HG03565 (cell line): ENCODE measurements around the gene HORMAD2.

Experiments
- ATAC-seq: cut with Tn5 transposase; IDR thresholded peaks from one replicate; pipeline ENCODE4 v1.9.1; 2021; ENCODE audit warnings: mild to moderate bottlenecking, moderate library complexity; ENCODE audit not compliant: unreplicated experiment

The HORMAD2 gene

GRCh38 chr22:30104501-30105156 lies 24.4 kb downstream of the HORMAD2 start:
- ATAC-seq = no peak

DNA sequence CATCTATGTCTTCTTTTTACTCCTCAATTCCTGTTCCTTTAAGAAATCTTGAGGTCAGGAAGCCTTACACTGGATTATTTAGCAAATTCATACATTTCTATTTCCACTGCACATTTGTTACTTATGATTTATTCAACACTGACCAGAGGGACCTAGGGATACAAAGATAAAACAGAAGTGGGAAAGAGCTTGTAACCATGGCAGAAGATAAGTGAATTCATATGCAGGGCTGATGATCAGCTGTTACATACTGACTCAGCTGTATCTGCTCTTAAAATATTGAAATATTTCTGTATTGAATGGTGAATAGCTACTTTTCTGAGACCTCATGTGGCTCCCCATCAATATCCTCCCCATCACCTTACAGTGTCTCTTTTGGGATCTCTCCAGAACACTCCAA lies 25.2 kb downstream of the HORMAD2 start:
- no peak for ATAC-seq

DNA sequence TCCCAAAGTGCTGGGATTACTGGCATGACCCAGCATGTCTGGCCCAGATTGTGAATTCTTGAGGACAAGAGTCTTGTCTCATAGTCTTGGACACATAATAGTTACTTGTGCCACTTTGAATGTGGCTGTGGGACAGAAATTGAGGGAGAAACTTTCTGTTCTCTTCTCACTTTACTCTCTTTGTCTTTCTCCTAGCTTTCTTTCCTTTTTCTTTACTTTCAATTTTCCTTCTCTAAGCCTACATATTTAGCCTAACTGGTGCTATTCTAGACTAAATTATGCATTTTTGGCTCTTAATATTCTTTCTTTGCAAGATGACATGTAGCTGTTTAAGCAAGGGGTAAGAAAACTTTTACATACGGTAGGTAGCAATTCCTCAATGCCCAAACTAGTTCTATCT lies 33.2 kb downstream of the HORMAD2 start:
- no peak for ATAC-seq

DNA sequence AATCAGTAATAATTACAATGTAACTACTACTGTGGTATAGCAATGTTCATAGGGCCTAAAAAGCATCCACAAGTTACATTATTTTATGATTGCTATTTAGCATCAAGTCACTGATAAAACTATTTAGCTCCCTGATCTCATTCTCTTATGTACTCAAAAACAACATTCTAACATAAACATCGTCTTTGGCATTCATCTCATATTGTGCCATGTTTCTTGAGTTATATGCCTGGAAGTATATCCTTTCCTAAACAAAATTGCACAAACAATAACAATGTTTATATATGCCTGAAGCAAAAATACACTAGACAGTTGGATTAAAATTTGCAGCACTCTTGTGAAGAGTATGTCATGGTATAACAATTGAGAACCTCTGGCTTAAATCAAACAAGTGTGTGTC lies 34.1 kb downstream of the HORMAD2 start:
- no peak for ATAC-seq

- ATAC-seq = no peak
Observed at GRCh38 chr22:30115705-30116104, 35.4 kb downstream of the HORMAD2 start.

- no peak for ATAC-seq
Observed at GRCh38 chr22:30116362-30117117, 36.3 kb downstream of the HORMAD2 start.

- ATAC-seq = no peak
Observed at GRCh38 chr22:30117256-30117655, 37.0 kb downstream of the HORMAD2 start.

GRCh38 chr22:30118291-30118690 lies 38.0 kb downstream of the HORMAD2 start:
- no peak for ATAC-seq

DNA sequence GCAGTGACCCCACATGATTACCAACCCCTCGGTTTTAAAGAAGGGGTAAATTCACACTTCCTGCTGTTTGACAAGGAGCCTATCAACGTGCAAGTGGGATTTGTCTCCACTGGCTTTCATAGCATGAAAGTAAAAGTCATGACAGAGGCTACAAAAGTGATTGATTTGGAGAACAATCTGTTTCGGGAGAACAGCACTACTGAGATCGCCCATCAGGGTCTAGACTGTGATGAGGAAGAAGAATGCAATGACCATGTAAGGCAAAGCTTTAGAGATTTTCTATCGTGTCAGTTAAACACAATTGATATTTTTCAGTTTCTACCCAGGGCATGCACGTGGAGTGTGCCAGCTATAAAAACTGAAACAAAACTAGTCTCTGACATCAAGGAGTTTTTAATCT lies 41.7 kb downstream of the HORMAD2 start:
- ATAC-seq = no peak

DNA sequence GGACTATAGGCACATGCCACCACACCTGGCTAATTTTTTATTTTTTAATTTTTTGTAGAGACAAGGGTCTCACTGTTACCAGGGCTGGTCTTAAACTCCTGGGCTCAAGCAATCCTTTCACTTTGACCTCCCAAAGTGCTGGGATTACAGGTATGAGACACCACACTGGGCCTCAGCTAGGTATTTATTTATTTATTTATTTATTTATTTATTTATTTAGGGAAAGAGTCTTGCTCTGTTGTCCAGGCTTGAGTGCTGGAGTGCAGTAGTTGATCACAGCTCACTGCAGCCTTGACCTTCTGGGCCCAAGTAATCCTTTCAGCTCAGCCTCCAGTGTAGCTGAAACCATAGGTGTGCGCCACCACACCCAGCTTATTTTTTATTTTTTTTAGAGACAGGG lies 43.2 kb downstream of the HORMAD2 start:
- no peak for ATAC-seq

DNA sequence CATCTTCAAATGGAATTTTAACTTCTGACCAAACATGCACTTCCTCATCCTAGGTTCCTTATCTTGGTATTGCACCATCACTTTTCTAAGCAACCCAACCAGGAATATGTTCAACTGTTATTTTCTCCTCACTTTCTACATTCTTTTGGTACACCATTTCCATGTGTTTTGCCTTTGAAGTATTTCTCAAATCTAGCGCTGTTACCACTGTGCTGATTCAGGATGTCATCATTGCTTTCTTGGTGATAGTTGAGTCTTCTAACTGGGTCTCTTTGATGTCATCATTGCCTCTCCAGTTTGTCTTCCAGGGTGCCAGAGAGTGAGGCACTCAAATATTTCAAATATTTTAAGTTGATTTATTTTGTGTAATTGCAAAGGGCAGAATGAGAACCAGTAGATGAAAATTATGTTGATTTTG lies 47.5 kb downstream of the HORMAD2 start:
- no peak for ATAC-seq

- no peak for ATAC-seq
Observed at GRCh38 chr22:30128511-30128910, 48.2 kb downstream of the HORMAD2 start.

- no peak for ATAC-seq
Observed at GRCh38 chr22:30129636-30130035, 49.4 kb downstream of the HORMAD2 start.

GRCh38 chr22:30132290-30132996 lies 52.2 kb downstream of the HORMAD2 start:
- no peak for ATAC-seq

- no peak for ATAC-seq
Observed at GRCh38 chr22:30140414-30140813, 60.1 kb downstream of the HORMAD2 start.

DNA sequence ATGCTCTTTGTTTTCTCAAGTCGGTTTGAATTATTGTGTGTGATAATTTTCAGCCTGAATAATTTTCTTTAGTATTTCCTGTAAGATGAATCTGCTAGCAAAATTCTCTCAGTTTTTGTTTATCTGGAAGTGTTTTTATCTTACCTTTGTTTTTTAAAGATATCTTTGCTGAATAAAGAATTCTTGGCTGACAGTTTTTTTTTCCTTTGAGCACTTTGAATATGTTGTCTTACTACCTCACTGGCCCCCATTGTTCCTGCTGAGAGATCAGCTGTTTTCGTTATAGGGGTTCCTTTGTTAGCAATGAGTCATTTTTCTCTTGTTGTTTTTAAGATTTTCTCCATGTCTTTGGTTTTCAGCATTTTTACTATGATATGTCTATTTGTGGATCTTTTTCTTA lies 63.0 kb downstream of the HORMAD2 start:
- ATAC-seq = no peak

DNA sequence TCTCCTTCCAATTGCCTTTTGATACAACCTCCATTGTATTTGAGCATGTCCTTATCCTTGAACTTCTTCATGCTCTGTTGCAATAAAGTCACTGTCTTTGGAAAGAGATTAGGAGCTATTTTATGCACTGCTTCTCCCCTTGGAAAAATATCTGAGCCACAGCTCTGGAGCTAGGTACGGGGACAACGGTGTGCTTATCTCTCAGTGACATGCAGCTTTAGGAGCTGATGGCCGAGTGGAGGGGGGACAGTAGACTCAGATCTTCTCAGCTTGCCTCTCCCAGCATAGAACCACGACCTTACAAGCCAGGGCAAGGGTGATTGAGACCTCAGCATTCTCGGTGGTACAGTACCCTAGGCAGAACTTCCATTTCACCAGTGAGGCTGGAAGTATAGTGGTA lies 64.1 kb downstream of the HORMAD2 start:
- no peak for ATAC-seq

DNA sequence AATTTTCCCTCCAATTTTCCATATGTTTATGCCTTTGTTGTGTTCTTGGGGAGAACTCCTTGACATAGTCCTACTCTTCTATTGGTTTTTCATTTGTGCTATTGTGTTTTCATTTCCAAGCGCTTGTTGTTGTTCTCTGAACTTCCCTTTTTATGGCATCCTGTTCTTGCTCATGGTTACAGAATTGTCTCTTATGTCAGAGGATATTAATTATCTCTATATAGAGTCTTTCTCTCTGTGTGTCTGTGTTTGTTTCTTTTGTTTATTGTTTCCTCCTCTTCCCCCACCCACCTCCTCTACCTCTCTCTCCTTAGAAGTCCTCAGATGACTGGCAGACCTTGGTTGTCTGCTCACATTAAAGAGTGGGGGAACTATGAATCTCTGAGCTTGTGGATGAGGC lies 69.9 kb downstream of the HORMAD2 start:
- ATAC-seq = no peak

DNA sequence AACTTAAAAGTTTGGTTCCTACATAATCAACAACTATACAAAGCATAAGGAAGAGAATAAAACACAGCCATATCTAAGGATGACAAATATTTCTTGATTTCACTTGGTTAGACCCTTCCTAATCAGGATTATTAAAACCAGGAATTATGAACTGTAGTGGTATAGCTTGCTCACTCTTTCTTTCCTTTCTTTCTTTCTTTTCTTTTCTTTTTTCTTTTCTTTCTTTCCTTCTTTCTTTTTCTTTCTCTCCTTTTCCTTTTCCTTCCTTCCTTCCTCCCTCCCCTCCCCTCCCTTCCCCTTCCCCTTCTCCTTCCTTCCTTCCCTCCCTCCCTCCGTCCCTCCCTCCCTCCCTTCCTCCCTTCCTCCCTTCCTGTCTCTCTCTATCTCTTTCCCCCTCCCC lies 78.0 kb downstream of the HORMAD2 start:
- no peak for ATAC-seq

DNA sequence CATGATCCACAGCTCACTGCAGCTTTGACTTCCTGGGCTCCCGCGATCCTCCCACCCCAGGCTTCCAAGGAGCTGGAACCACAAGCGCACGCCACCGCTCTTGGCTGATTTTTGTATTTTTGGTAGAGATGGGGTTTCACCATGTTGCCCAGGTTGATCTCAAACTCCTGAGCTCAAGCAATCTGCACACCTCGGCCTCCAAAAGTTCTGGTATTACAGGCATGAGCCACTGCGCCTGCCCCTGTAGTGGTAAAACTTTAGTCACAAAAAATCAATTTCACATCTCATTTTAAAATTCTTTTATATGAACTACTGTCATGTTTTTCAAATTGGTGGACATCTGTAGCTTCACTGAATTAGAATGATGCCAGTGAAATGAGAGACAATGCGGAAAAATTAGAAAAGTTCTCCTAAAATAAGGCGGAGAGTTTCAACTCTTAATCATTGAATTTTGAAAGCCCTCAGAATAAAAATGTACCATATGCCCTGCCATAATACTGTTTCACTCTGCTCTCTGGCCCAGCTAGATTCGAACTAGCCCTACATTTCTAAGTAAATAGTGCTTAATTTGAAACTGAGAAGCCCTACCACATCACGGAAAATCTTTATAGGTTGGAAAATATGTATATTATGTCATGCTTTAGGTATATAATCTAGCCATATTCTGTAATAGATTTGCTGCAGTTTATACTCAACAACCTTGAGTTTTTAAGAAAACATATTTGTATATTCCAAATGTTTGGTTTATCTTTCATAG lies 78.7 kb downstream of the HORMAD2 start:
- no peak for ATAC-seq
